ENCODE measurements around the gene STAB1. TPM values are rescaled to one million over a fixed set of nuclear protein-coding genes. Genes with fewer than 3 reads are reported as not detected.

The STAB1 gene
- total and polyA plus RNA-seq, 10 of the 15 experiments (the other 5 are each of a cell fraction or from before 2014, with no cell fraction given), result 0.46 TPM; not detected in 9

GRCh38 chr3:52561028-52561747 is 66.0 kb downstream of the STAB1 start:
- no peak for DNase-seq (ENCODE audit: low read depth, low spot score)
- no peak overlapping the region for H3K27ac ChIP-seq (ENCODE audit: control insufficient read depth, insufficient read depth)
- no peak for ATAC-seq
- ChIA-PET POLR2A (interaction anchor here (0.6 kb wide), 1 partner anchor 80 kb away, joined by 4 read pairs; no protein-coding TSS in a partner anchor), CTCF (interaction anchor here (0.6 to 1.3 kb wide), 3 partner anchors 10 to 94 kb away, joined by 3 read pairs; no protein-coding TSS in a partner anchor), RAD21 (ENCODE audit: unreplicated experiment) (no interaction called here), SMC1A (ENCODE audit: uncharacterized antibody, unreplicated experiment) (interaction anchor here (0.6 to 1.9 kb wide), 3 partner anchors 14 to 20 kb away, joined by 3 to 6 read pairs (median 4); no protein-coding TSS in a partner anchor)
- H4K20me1 ChIP-seq (ENCODE audit: control insufficient read depth, insufficient read depth), result no peaks in the 10 kb centered on the region
- no peaks in the 10 kb centered on the region for H3K27me3 ChIP-seq (replicated peaks in 1 of 2; ENCODE audit: control insufficient read depth in 2 of 2, insufficient read depth in 2 of 2, low read length in 1 of 2)
- TF ChIP-seq NFYA (IDR thresholded peaks at IDR 0.05; ENCODE audit: borderline replicate concordance, low read depth, low read length) (no peak), MLLT1 (IDR thresholded peaks at IDR 0.05) (no peak), E2F8 (IDR thresholded peaks at IDR 0.05; ENCODE audit: low read depth, partially characterized antibody) (no peak), JUNB (IDR thresholded peaks at IDR 0.05) (no peak), CEBPB (IDR thresholded peaks at IDR 0.05; ENCODE audit: borderline replicate concordance in 1 of 2, low read depth in 2 of 2, low read length in 2 of 2) (no peak), EZH2 (IDR thresholded peaks at IDR 0.05; ENCODE audit: borderline replicate concordance, control insufficient read depth, low read depth, low read length) (no peak), ZBTB4 (CRISPR knock-in tag; IDR thresholded peaks at IDR 0.05) (no peak), HDAC6 (IDR thresholded peaks at IDR 0.05; ENCODE audit: unreplicated experiment) (no peak), PRDM15 (CRISPR knock-in tag; IDR thresholded peaks at IDR 0.05) (no peak)
- H3K9ac ChIP-seq (ENCODE audit: control insufficient read depth, insufficient read depth, low read length), result no peak overlapping the region
- peaks cover 6 to 31% of the 10 kb centered on the region in 2 experiments for H3K36me3 ChIP-seq (ENCODE audit: control insufficient read depth in 2 of 2, insufficient read depth in 2 of 2, low read length in 1 of 2)
- WGBS (ENCODE audit: insufficient coverage, insufficient replicate concordance, low lambda C conversion rate, missing lambda C conversion rate), result 75% methylated on average over 4 of the region's 4 CpGs
- no TSS peak for BruUV-seq (replicated peaks)
- no peaks in the 10 kb centered on the region for H3K9me3 ChIP-seq (replicated peaks; ENCODE audit: control insufficient read depth, insufficient read depth, low read length)
- H3K79me2 ChIP-seq (ENCODE audit: control insufficient read depth, insufficient read depth, low read length), result no peaks in the 10 kb centered on the region
- H3K4me2 ChIP-seq (ENCODE audit: control insufficient read depth, insufficient read depth), result no peak overlapping the region
- no peak overlapping the region for H2AFZ ChIP-seq (ENCODE audit: control insufficient read depth, low read depth, low read length)
- intact Hi-C loops (cut with micrococcal nuclease; ENCODE audit: unreplicated experiment) (no loop called here), in situ Hi-C loops (cut with MboI) (no loop called here)
- H3K4me3 ChIP-seq, result no peak overlapping the region
- FAIRE-seq, result no peak
- no peaks in the 10 kb centered on the region for H3K4me1 ChIP-seq (ENCODE audit: control insufficient read depth, insufficient read depth, low read length)

Measured in GM12878 (cell line).